ENCODE data around the gene PPP1R14B.
A peak's percentile ranks its signal among the peaks of the same experiment; 100 is the strongest.

PPP1R14B gene

GRCh38 chr11:64220798-64221197 is 25.9 kb downstream of the PPP1R14B start:
- TF ChIP-seq ZFX (IDR thresholded peaks at IDR 0.05), result no peak
- TF ChIP-seq, protein P1, sequence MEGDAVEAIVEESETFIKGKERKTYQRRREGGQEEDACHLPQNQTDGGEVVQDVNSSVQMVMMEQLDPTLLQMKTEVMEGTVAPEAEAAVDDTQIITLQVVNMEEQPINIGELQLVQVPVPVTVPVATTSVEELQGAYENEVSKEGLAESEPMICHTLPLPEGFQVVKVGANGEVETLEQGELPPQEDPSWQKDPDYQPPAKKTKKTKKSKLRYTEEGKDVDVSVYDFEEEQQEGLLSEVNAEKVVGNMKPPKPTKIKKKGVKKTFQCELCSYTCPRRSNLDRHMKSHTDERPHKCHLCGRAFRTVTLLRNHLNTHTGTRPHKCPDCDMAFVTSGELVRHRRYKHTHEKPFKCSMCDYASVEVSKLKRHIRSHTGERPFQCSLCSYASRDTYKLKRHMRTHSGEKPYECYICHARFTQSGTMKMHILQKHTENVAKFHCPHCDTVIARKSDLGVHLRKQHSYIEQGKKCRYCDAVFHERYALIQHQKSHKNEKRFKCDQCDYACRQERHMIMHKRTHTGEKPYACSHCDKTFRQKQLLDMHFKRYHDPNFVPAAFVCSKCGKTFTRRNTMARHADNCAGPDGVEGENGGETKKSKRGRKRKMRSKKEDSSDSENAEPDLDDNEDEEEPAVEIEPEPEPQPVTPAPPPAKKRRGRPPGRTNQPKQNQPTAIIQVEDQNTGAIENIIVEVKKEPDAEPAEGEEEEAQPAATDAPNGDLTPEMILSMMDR (conservative IDR thresholded peaks at IDR 0.05), result no peak
- no peak overlapping the region for H3K27ac ChIP-seq

- no peak for TF ChIP-seq ZFX (IDR thresholded peaks at IDR 0.05)
- TF ChIP-seq, protein P1 (conservative IDR thresholded peaks at IDR 0.05), result no peak
- H3K27ac ChIP-seq, result no peak overlapping the region
Observed at GRCh38 chr11:64220271-64220670, 26.5 kb downstream of the PPP1R14B start.

DNA sequence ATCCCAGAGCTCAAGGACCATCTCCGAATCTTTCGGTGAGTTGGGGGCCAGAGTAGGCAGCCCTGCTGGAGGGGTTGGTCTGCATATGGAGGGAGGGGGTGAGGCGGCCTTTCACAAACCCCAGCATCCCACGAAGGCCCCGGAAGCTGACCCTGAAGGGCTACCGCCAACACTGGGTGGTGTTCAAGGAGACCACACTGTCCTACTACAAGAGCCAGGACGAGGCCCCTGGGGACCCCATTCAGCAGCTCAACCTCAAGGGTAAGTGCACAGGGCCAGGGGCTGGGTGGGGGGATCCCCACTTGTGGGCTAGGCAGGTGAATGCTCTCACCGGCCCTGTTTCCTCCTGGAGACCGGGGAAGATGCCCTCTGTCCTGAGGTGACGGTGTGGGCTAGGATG is 27.0 kb downstream of the PPP1R14B start:
- H3K27ac ChIP-seq, result no peak overlapping the region
- TF ChIP-seq ZFX (IDR thresholded peaks at IDR 0.05), result no peak
- TF ChIP-seq, protein P1 (conservative IDR thresholded peaks at IDR 0.05), result no peak

- H3K27ac ChIP-seq, result peak overlapping the region; percentile 7; the same call in 1 of the 2 replicates
Observed at GRCh38 chr11:64219354-64219684, 27.4 kb downstream of the PPP1R14B start.

GRCh38 chr11:64218628-64219353 is 28.0 kb downstream of the PPP1R14B start:
- TF ChIP-seq, protein P1 (conservative IDR thresholded peaks at IDR 0.05), result no peak
- no peak for TF ChIP-seq ZFX (IDR thresholded peaks at IDR 0.05)
- H3K27ac ChIP-seq, result peak overlapping the region; percentile 7; the same call in 1 of the 2 replicates

More at GRCh38 chr11:64219354-64219684, 27.4 kb downstream of the PPP1R14B start:
- TF ChIP-seq, protein P1 (conservative IDR thresholded peaks at IDR 0.05), result no peak
- TF ChIP-seq ZFX (IDR thresholded peaks at IDR 0.05), result no peak

DNA sequence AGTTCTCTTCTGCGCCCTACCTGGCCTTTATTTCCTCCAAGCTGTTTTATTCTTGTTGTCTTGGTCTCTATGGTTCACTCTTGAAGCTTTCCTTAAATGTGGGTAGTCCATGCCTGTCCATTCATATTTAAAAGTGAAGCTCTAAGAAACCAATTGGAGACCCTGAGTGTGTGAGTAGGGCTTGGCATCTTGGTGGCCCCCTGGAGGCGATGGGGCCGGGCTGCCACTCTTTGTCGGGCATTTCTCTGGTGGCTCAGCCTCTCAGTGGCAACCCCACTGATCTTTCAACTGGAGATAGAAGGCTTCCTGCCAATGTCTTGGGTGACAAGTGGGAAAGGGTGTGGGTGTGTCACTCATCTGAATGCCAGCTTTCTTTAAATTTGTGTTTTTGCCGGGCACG is 29.9 kb downstream of the PPP1R14B start:
- no peak overlapping the region for H3K27ac ChIP-seq
- TF ChIP-seq, protein P1 (conservative IDR thresholded peaks at IDR 0.05), result no peak
- TF ChIP-seq ZFX (IDR thresholded peaks at IDR 0.05), result no peak

- TF ChIP-seq ZFX (IDR thresholded peaks at IDR 0.05), result no peak
- TF ChIP-seq, protein P1 (conservative IDR thresholded peaks at IDR 0.05), result no peak
- H3K27ac ChIP-seq, result no peak overlapping the region
Observed at GRCh38 chr11:64211181-64211872, 35.4 kb downstream of the PPP1R14B start.

Data from C4-2B (cell line).